Panc1 (cell line): ENCODE results near the gene WDR82.

Experiments used
- CTCF ChIP-seq: fragments of 450-650 bp; IDR thresholded peaks from 2 replicates; pipeline ENCODE4 v1.5.1; 2017; ENCODE audit warnings: mild to moderate bottlenecking
- REST ChIP-seq, 2 experiments: IDR thresholded peaks; 2 replicates each; pipeline ENCODE4 v1.6.1; 2011 to 2012; ENCODE audit warnings: low read depth in 2 of 2, control low read depth in 1 of 2, low read length in 1 of 2, mild to moderate bottlenecking in 1 of 2, moderate library complexity in 1 of 2; ENCODE audit not compliant: insufficient read depth in 1 of 2
- SIN3A ChIP-seq: IDR thresholded peaks from 2 replicates; pipeline ENCODE4 v1.6.1; 2012; ENCODE audit warnings: low read depth, mild to moderate bottlenecking, low read length, moderate library complexity, borderline replicate concordance; ENCODE audit not compliant: insufficient read depth

GRCh38 chr3:52308308-52308707 lies 29.9 kb upstream of the WDR82 start:
- no peak for TF ChIP-seq CTCF
- no peak for TF ChIP-seq SIN3A
- no peak for TF ChIP-seq REST (IDR thresholded peaks at IDR 0.05; ENCODE audit: insufficient read depth in 1 of 2, low read depth in 2 of 2, low read length in 1 of 2)
